HL-60 (cell line): Measurements from ENCODE around the gene MEIS1.

Experiments
- DNase-seq, 2 experiments: peaks; one replicate each; pipeline ENCODE4 v3.0.0-alpha.2; 2010 to 2020; ENCODE audit warnings: low read depth in 1 of 2, low spot score in 1 of 2
- H3K27ac ChIP-seq: fragments of 250-450 bp; sonication (Bioruptor Pico); replicated peaks from 2 replicates; pipeline ENCODE4 v1.5.1; 2020; ENCODE audit warnings: mild to moderate bottlenecking, moderate library complexity
- H3K27me3 ChIP-seq: fragments of 250-450 bp; sonication (Bioruptor Pico); 2 replicates; pipeline ENCODE4 v1.5.1; 2021; ENCODE audit warnings: mild to moderate bottlenecking, moderate library complexity; ENCODE audit not compliant: insufficient read depth, poor library complexity, severe bottlenecking
- H3K4me3 ChIP-seq: replicated peaks from 2 replicates; pipeline ENCODE4 v1.5.1; 2011; ENCODE audit warnings: mild to moderate bottlenecking, control low read depth, low read length; ENCODE audit not compliant: insufficient read depth
- GABPA ChIP-seq: IDR thresholded peaks from 2 replicates; pipeline ENCODE4 v1.6.1; 2012; ENCODE audit warnings: low read depth
- POLR2AphosphoS5 ChIP-seq: IDR thresholded peaks from 2 replicates; pipeline ENCODE4 v1.6.1; 2012; ENCODE audit warnings: low read depth
- REST ChIP-seq: IDR thresholded peaks from 2 replicates; pipeline ENCODE4 v1.6.1; 2012; ENCODE audit warnings: low read depth; ENCODE audit not compliant: insufficient replicate concordance
- SPI1 ChIP-seq: IDR thresholded peaks from 2 replicates; pipeline ENCODE4 v1.6.1; 2012; ENCODE audit warnings: low read depth, mild to moderate bottlenecking, borderline replicate concordance
- TF ChIP-seq, protein P1 (sequence below): IDR thresholded peaks from one replicate; pipeline ENCODE4 v1.5.1; 2011; ENCODE audit warnings: low read length, control low read depth, inconsistent platforms; ENCODE audit not compliant: insufficient read depth

The MEIS1 gene

GRCh38 chr2:66408905-66409304 lies 26.0 kb upstream of the MEIS1 start:
- no peak for DNase-seq
- Histone ChIP-seq H3K27me3 (peaks cover 2% of the 10 kb centered on the region), H3K4me3 (no peak overlapping the region), H3K27ac (no peak overlapping the region)
- TF ChIP-seq SPI1 (no peak), GABPA (no peak), REST (no peak), POLR2AphosphoS5 (no peak)

DNA sequence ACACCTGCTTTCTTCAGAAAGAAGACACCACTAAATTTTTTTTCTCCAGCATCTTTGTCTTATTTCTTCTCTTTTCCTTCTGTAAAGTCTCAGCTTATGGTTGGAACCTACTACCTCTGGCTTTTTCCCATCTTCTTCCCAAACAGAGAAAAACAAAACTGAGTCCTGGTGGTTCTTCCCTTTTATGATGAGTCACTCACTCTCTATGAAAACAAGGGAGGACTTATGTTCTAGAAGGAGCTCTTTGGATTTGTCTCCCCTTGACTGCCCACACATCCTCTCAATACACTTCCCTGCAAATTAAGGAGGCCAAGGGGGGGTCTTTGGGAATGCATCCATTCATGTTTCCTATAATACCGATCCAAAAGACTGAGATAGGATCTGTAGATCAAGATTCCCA lies 22.1 kb upstream of the MEIS1 start:
- peaks cover 2% of the 10 kb centered on the region for H3K27me3 ChIP-seq
- no peak for DNase-seq
- no peak for TF ChIP-seq POLR2AphosphoS5
- TF ChIP-seq, protein P1, sequence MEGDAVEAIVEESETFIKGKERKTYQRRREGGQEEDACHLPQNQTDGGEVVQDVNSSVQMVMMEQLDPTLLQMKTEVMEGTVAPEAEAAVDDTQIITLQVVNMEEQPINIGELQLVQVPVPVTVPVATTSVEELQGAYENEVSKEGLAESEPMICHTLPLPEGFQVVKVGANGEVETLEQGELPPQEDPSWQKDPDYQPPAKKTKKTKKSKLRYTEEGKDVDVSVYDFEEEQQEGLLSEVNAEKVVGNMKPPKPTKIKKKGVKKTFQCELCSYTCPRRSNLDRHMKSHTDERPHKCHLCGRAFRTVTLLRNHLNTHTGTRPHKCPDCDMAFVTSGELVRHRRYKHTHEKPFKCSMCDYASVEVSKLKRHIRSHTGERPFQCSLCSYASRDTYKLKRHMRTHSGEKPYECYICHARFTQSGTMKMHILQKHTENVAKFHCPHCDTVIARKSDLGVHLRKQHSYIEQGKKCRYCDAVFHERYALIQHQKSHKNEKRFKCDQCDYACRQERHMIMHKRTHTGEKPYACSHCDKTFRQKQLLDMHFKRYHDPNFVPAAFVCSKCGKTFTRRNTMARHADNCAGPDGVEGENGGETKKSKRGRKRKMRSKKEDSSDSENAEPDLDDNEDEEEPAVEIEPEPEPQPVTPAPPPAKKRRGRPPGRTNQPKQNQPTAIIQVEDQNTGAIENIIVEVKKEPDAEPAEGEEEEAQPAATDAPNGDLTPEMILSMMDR: no peak
- TF ChIP-seq GABPA: no peak
- TF ChIP-seq REST: no peak
- TF ChIP-seq SPI1: no peak

GRCh38 chr2:66414896-66415295 lies 20.0 kb upstream of the MEIS1 start:
- no peak for TF ChIP-seq SPI1
- no peak for TF ChIP-seq REST
- TF ChIP-seq GABPA: no peak
- no peak for TF ChIP-seq POLR2AphosphoS5
- TF ChIP-seq, protein P1: no peak
- no peak for DNase-seq
- no peak overlapping the region for H3K4me3 ChIP-seq
- H3K27me3 ChIP-seq: peaks cover 2% of the 10 kb centered on the region
- H3K27ac ChIP-seq: no peak overlapping the region

More for the DNA sequence above, 22.1 kb upstream of the MEIS1 start:
- Histone ChIP-seq H3K27ac (no peak overlapping the region), H3K4me3 (no peak overlapping the region)
